ENCODE results near the gene CHCHD4.
"Not testable (repeated sequence)": the region's sequence is repeated elsewhere in the genome, so short reads cannot be mapped to it uniquely, and the experiment has no call there.

Gene CHCHD4

GRCh38 chr3:14118400-14119381 lies 6.0 kb downstream of the CHCHD4 start:
- DNase-seq, result no peak

- DNase-seq, result no peak
These were observed 6.9 kb downstream of the CHCHD4 start for GRCh38 chr3:14117468-14118399.

- peak; percentile 14 to 19 for DNase-seq
These were observed 10.6 kb downstream of the CHCHD4 start for GRCh38 chr3:14113965-14114635.

GRCh38 chr3:14110699-14111098 lies 14.0 kb downstream of the CHCHD4 start:
- no peak for DNase-seq

- DNase-seq, result not testable (repeated sequence)
These were observed 14.8 kb downstream of the CHCHD4 start for GRCh38 chr3:14109821-14110220.

- no peak for DNase-seq
These were observed 26.9 kb downstream of the CHCHD4 start for GRCh38 chr3:14097616-14098391.

GRCh38 chr3:14096742-14097141 lies 27.9 kb downstream of the CHCHD4 start:
- DNase-seq, result no peak

- no peak for DNase-seq
These were observed 30.8 kb downstream of the CHCHD4 start for GRCh38 chr3:14093831-14094230.

GRCh38 chr3:14092464-14092863 lies 32.2 kb downstream of the CHCHD4 start:
- DNase-seq, result no peak

- not testable (repeated sequence) for DNase-seq
These were observed 32.7 kb downstream of the CHCHD4 start for GRCh38 chr3:14091959-14092358.

GRCh38 chr3:14087461-14087860 lies 37.2 kb downstream of the CHCHD4 start:
- not testable (repeated sequence) for DNase-seq

- DNase-seq, result no peak
These were observed 42.5 kb downstream of the CHCHD4 start for GRCh38 chr3:14082108-14082657.

GRCh38 chr3:14077310-14077709 lies 47.4 kb downstream of the CHCHD4 start:
- no peak for DNase-seq

- not testable (repeated sequence) for DNase-seq
These were observed 49.4 kb downstream of the CHCHD4 start for GRCh38 chr3:14075233-14075632.

- no peak for DNase-seq
These were observed 59.8 kb downstream of the CHCHD4 start for GRCh38 chr3:14064910-14065309.

- DNase-seq, result no peak
These were observed 61.5 kb downstream of the CHCHD4 start for GRCh38 chr3:14063152-14063551.

All from AML-193 (cell line).